SKM-1 treated with dmso at 0.1 percent for 144 hours (cell line): ENCODE data around the gene SLC22A17.
A peak's percentile ranks its signal among the peaks of the same experiment; 100 is the strongest.

Experiments used
- DNase-seq: peaks from one replicate; lab custom pipeline; 2025; ENCODE audit not compliant: unreplicated experiment; lab: John Stamatoyannopoulos, UW

SLC22A17 gene

GRCh38 chr14:23382276-23382675 lies 29.6 kb upstream of the SLC22A17 start:
- DNase-seq = no peak

- peak; percentile 100 for DNase-seq
These were observed 29.2 kb upstream of the SLC22A17 start for GRCh38 chr14:23381871-23382270.

- DNase-seq = no peak
These were observed 28.3 kb upstream of the SLC22A17 start for GRCh38 chr14:23380976-23381375.

GRCh38 chr14:23380197-23380914 lies 27.7 kb upstream of the SLC22A17 start:
- DNase-seq = no peak

- DNase-seq = no peak
These were observed 26.9 kb upstream of the SLC22A17 start for GRCh38 chr14:23379366-23380196.

- no peak for DNase-seq
These were observed 26.0 kb upstream of the SLC22A17 start for GRCh38 chr14:23378612-23379220.

- no peak for DNase-seq
These were observed 25.2 kb upstream of the SLC22A17 start for GRCh38 chr14:23377573-23378563.

- DNase-seq = no peak
These were observed 24.5 kb upstream of the SLC22A17 start for GRCh38 chr14:23377198-23377550.

GRCh38 chr14:23376482-23377197 lies 24.0 kb upstream of the SLC22A17 start, which contains the start of gene CMTM5:
TSS of gene CMTM5 (plus strand) at chr14:23377046. CDS start at chr14:23377252, 206 bp downstream.
- no peak for DNase-seq

GRCh38 chr14:23375527-23376251 lies 23.0 kb upstream of the SLC22A17 start:
- DNase-seq = no peak

GRCh38 chr14:23373041-23373440 lies 20.4 kb upstream of the SLC22A17 start:
- DNase-seq = no peak

- no peak for DNase-seq
These were observed 19.8 kb upstream of the SLC22A17 start, which contains the start of gene IL25 for GRCh38 chr14:23372509-23372908. TSS of gene IL25 (plus strand) at chr14:23372809.

- no peak for DNase-seq
These were observed 19.2 kb upstream of the SLC22A17 start for GRCh38 chr14:23371865-23372264.

- no peak for DNase-seq
These were observed 17.5 kb upstream of the SLC22A17 start for GRCh38 chr14:23370221-23370620.

- no peak for DNase-seq
These were observed 13.8 kb upstream of the SLC22A17 start for GRCh38 chr14:23366426-23366921.

- DNase-seq = no peak
These were observed 13.2 kb upstream of the SLC22A17 start for GRCh38 chr14:23365732-23366425.

GRCh38 chr14:23365036-23365731 lies 12.5 kb upstream of the SLC22A17 start, which contains the start of gene EFS:
TSS of gene EFS (minus strand) at chr14:23365172. CDS start at chr14:23365025, 147 bp downstream.
- no peak for DNase-seq
